GM12878 (cell line): Measurements from ENCODE around the gene MCC. TPM values are rescaled to one million over a fixed set of nuclear protein-coding genes. Genes with fewer than 3 reads are reported as not detected.

Source experiments
- ATAC-seq: fragments of 200-7000 bp; cut with Tn5 transposase; 3 replicates; pipeline ENCODE4 v1.9.1; 2020; ENCODE audit warnings: mild to moderate bottlenecking, moderate library complexity
- BruUV-seq: library from RNA; stranded (reverse); fragments of 400-500 nt; replicated peaks from 2 replicates; lab custom pipeline; 2021; lab: Mats Ljungman, UMichigan
- CTCF ChIA-PET: fragments of 300-600 bp; sonication (Branson Sonifier 250); formaldehyde crosslinking; extraction: SDS; loops from one replicate; lab custom pipeline; 2021; ENCODE audit warnings: inconsistent platforms; lab: Yijun Ruan, JAX
- POLR2A ChIA-PET: fragments of 350-600 bp; formaldehyde crosslinking; extraction: SDS; loops from one replicate; lab custom pipeline; 2021; ENCODE audit warnings: inconsistent platforms; lab: Charles Lee
- RAD21 ChIA-PET: fragments of 300-600 bp; sonication (Branson Sonifier 250); formaldehyde crosslinking; loops from one replicate; lab custom pipeline; 2023; ENCODE audit warnings: antibody characterized with exemption; ENCODE audit not compliant: unreplicated experiment; lab: Charles Lee
- SMC1A ChIA-PET: fragments of 300-600 bp; sonication (Branson Sonifier 250); formaldehyde crosslinking; loops from one replicate; lab custom pipeline; 2023; ENCODE audit not compliant: unreplicated experiment, uncharacterized antibody; lab: Charles Lee
- DNase-seq: peaks from one replicate; pipeline ENCODE4 v3.0.0-alpha.2; 2011; ENCODE audit warnings: low read depth, low spot score
- FAIRE-seq: peaks from 3 replicates; lab custom pipeline; 2011; peaks lifted over from hg19 to GRCh38; lab: Jason Lieb, UNC
- H2AFZ ChIP-seq: 2 replicates; pipeline ENCODE4 v1.6.0; 2011; ENCODE audit warnings: low read depth, low read length, control low read depth; ENCODE audit not compliant: control insufficient read depth
- H3K27ac ChIP-seq: 2 replicates; pipeline ENCODE4 v1.5.1; 2011; ENCODE audit warnings: control low read depth; ENCODE audit not compliant: control insufficient read depth, insufficient read depth
- H3K27me3 ChIP-seq, 2 experiments: replicated peaks in 1 of 2; 2 replicates each; pipeline versions ENCODE4 v1.6.0 to v1.6.1; 2011; ENCODE audit warnings: low read length in 1 of 2; ENCODE audit not compliant: control insufficient read depth in 2 of 2, insufficient read depth in 2 of 2
- H3K36me3 ChIP-seq, 2 experiments: 2 replicates each; pipeline ENCODE4 v1.5.1; 2011; ENCODE audit warnings: low read length in 1 of 2; ENCODE audit not compliant: control insufficient read depth in 2 of 2, insufficient read depth in 2 of 2
- H3K4me1 ChIP-seq: 2 replicates; pipeline ENCODE4 v1.6.1; 2011; ENCODE audit warnings: mild to moderate bottlenecking, low read length, moderate library complexity, mixed read lengths; ENCODE audit not compliant: control insufficient read depth, insufficient read depth
- H3K4me2 ChIP-seq: 2 replicates; pipeline ENCODE4 v1.6.0; 2011; ENCODE audit warnings: control low read depth; ENCODE audit not compliant: control insufficient read depth, insufficient read depth
- H3K4me3 ChIP-seq: fragments of 200-600 bp; sonication (generic); 2 replicates; pipeline ENCODE4 v1.5.1; 2016
- H3K79me2 ChIP-seq: 2 replicates; pipeline ENCODE4 v1.6.0; 2011; ENCODE audit warnings: low read length; ENCODE audit not compliant: control insufficient read depth, insufficient read depth
- H3K9ac ChIP-seq: 2 replicates; pipeline ENCODE4 v1.8.0; 2011; ENCODE audit warnings: low read length, control low read depth, mixed read lengths; ENCODE audit not compliant: control insufficient read depth, insufficient read depth
- H3K9me3 ChIP-seq: replicated peaks from 3 replicates; pipeline ENCODE4 v1.5.1; 2011; ENCODE audit warnings: mild to moderate bottlenecking, low read length; ENCODE audit not compliant: control insufficient read depth, insufficient read depth
- H4K20me1 ChIP-seq: 2 replicates; pipeline ENCODE4 v1.6.0; 2011; ENCODE audit not compliant: control insufficient read depth, insufficient read depth
- IRF4 ChIP-seq: IDR thresholded peaks from 2 replicates; pipeline ENCODE4 v1.6.1; 2011; ENCODE audit warnings: low read depth, low read length
- KDM1A ChIP-seq: fragments of 200-600 bp; sonication (generic); IDR thresholded peaks from 2 replicates; pipeline ENCODE4 v1.6.1; 2016; ENCODE audit warnings: borderline replicate concordance
- MEF2B ChIP-seq: fragments of 450-650 bp; IDR thresholded peaks from 2 replicates; pipeline ENCODE4 v1.6.1; 2018; ENCODE audit warnings: mild to moderate bottlenecking, moderate library complexity; ENCODE audit not compliant: partially characterized antibody, poor library complexity, severe bottlenecking
- MTA2 ChIP-seq: fragments of 450-650 bp; IDR thresholded peaks from 2 replicates; pipeline ENCODE4 v1.6.1; 2016; ENCODE audit warnings: low read depth, mild to moderate bottlenecking, moderate library complexity
- NFIC ChIP-seq: IDR thresholded peaks from 2 replicates; pipeline ENCODE4 v1.6.1; 2012; ENCODE audit warnings: low read depth, mild to moderate bottlenecking, inconsistent platforms, low read length, moderate library complexity
- NFXL1 ChIP-seq: fragments of 450-650 bp; IDR thresholded peaks from 2 replicates; pipeline ENCODE4 v1.6.1; 2017; ENCODE audit warnings: antibody characterized with exemption, mild to moderate bottlenecking, borderline replicate concordance
- SRF ChIP-seq, 2 experiments: IDR thresholded peaks; 2 replicates each; pipeline ENCODE4 v1.6.1; 2011; ENCODE audit warnings: low read depth in 2 of 2, low read length in 2 of 2, mild to moderate bottlenecking in 1 of 2, moderate library complexity in 1 of 2
- TAF1 ChIP-seq: IDR thresholded peaks from 2 replicates; pipeline ENCODE4 v1.6.1; 2011; ENCODE audit warnings: mild to moderate bottlenecking, low read depth, low read length, borderline replicate concordance
- TCF3 ChIP-seq: IDR thresholded peaks from 2 replicates; pipeline ENCODE4 v1.6.1; 2012; ENCODE audit warnings: low read depth, mild to moderate bottlenecking, low read length, borderline replicate concordance; ENCODE audit not compliant: insufficient read depth
- YY1 ChIP-seq: IDR thresholded peaks from 2 replicates; pipeline ENCODE4 v1.6.1; 2011; ENCODE audit warnings: low read depth, mild to moderate bottlenecking, low read length
- WGBS: methylation state at CpG from one replicate; pipeline ENCODE4 v1.1.6; 2016; ENCODE audit warnings: low lambda C conversion rate; ENCODE audit not compliant: insufficient replicate concordance, insufficient coverage; ENCODE audit errors: missing lambda C conversion rate; 5-methylcytosine and 5-hydroxymethylcytosine counted together
- in situ Hi-C: fragments of 300-500 bp; cut with MboI; formaldehyde crosslinking; loops from 9 replicates; pipeline ENCODE4 v1.14.3; 2018; ENCODE audit warnings: mixed read lengths
- intact Hi-C: fragments of 100-400 bp; cut with micrococcal nuclease; formaldehyde crosslinking; loops from one replicate; pipeline ENCODE4 v1.14.2; 2022; ENCODE audit not compliant: unreplicated experiment
- polyA plus RNA-seq, 11 experiments: library from polyadenylated mRNA; depleted of rRNA in 4 of 11; unstranded in 6 of 11; stranded (reverse) in 5 of 11; fragments of >200 nt; fragmentation: Nextera tagmentation in 4 of 11; fragmentation: Illumina TruSeq in 1 of 11; extraction: Ambion mirVana in 4 of 11; extraction: Trizol in 1 of 11; gene quantifications; 1 replicate in 1 of 11; 2 replicates in 10 of 11; pipeline versions ENCODE4 v1.2.1 to v1.2.3, GENCODE V29; 2011 to 2016; ENCODE audit warnings: inconsistent platforms in 2 of 11, missing spikeins in 2 of 11, low read depth in 1 of 11
- total RNA-seq, 4 experiments: library from RNA; depleted of rRNA in 3 of 4; stranded (reverse); fragments of >200 nt in 3 of 4; fragmentation: Illumina TruSeq in 1 of 4; extraction: Trizol in 1 of 4; gene quantifications; 2 replicates each; pipeline versions ENCODE4 v1.2.1 to v1.2.3, GENCODE V29; 2013 to 2021
- TF ChIP-seq, protein P1 (sequence below): fragments of 450-650 bp; formaldehyde crosslinking; IDR thresholded peaks from 2 replicates; pipeline ENCODE4 v1.4.0; 2022; ENCODE audit warnings: mild to moderate bottlenecking, moderate library complexity

Gene MCC
- total and polyA plus RNA-seq, 10 of the 15 experiments (the other 5 are each of a cell fraction or from before 2014, with no cell fraction given) = 0.03 to 0.86 (median 0.16) TPM

- no peak for ATAC-seq
- Histone ChIP-seq H3K9ac (no peak overlapping the region), H3K9me3 (no peaks in the 10 kb centered on the region), H3K79me2 (no peaks in the 10 kb centered on the region), H2AFZ (no peak overlapping the region), H3K27me3 (no peaks in the 10 kb centered on the region), H3K4me3 (no peak overlapping the region), H3K36me3 (no peaks in the 10 kb centered on the region)
- RAD21 ChIA-PET = no interaction called here
- POLR2A ChIA-PET = no interaction called here
- BruUV-seq = no TSS peak
- WGBS = 14% methylated on average over 2 of the region's 2 CpGs
- CTCF ChIA-PET = no interaction called here
- in situ Hi-C loops = no loop called here
- FAIRE-seq = no peak
- TF ChIP-seq MEF2B (no peak), KDM1A (no peak), TCF3 (no peak), SRF (IDR thresholded peaks at IDR 0.05; ENCODE audit: low read depth in 2 of 2, low read length in 2 of 2) (no peak), NFIC (no peak), YY1 (no peak)
- TF ChIP-seq, all 136 proteins: peak for 0
- SMC1A ChIA-PET = no interaction called here
- Histone ChIP-seq H3K4me1 (no peaks in the 10 kb centered on the region), H3K4me2 (no peak overlapping the region), H4K20me1 (no peaks in the 10 kb centered on the region), H3K27ac (no peak overlapping the region)
- intact Hi-C loops = no loop called here
- DNase-seq = no peak
These were observed 359.5 kb downstream of the MCC start for GRCh38 chr5:113128641-113129330.

- BruUV-seq = no TSS peak
- POLR2A ChIA-PET = no interaction called here
- H2AFZ ChIP-seq = no peak overlapping the region
- in situ Hi-C loops (no loop called here), intact Hi-C loops (no loop called here)
- no peaks in the 10 kb centered on the region for H3K79me2 ChIP-seq
- no peak overlapping the region for H3K9ac ChIP-seq
- 0% methylated on average over 1 of the region's 1 CpG for WGBS
- no peak overlapping the region for H3K4me2 ChIP-seq
- H3K27ac ChIP-seq = no peak overlapping the region
- RAD21 ChIA-PET = no interaction called here
- SMC1A ChIA-PET = no interaction called here
- no peak overlapping the region for H3K4me3 ChIP-seq
- CTCF ChIA-PET = no interaction called here
- H3K27me3 ChIP-seq = no peaks in the 10 kb centered on the region
- H3K36me3 ChIP-seq = no peaks in the 10 kb centered on the region
- ATAC-seq (no peak), DNase-seq (no peak), FAIRE-seq (no peak)
- no peaks in the 10 kb centered on the region for H3K9me3 ChIP-seq
- H3K4me1 ChIP-seq = no peaks in the 10 kb centered on the region
- no peaks in the 10 kb centered on the region for H4K20me1 ChIP-seq
- TF ChIP-seq NFXL1 = no peak
- TF ChIP-seq, protein P1, sequence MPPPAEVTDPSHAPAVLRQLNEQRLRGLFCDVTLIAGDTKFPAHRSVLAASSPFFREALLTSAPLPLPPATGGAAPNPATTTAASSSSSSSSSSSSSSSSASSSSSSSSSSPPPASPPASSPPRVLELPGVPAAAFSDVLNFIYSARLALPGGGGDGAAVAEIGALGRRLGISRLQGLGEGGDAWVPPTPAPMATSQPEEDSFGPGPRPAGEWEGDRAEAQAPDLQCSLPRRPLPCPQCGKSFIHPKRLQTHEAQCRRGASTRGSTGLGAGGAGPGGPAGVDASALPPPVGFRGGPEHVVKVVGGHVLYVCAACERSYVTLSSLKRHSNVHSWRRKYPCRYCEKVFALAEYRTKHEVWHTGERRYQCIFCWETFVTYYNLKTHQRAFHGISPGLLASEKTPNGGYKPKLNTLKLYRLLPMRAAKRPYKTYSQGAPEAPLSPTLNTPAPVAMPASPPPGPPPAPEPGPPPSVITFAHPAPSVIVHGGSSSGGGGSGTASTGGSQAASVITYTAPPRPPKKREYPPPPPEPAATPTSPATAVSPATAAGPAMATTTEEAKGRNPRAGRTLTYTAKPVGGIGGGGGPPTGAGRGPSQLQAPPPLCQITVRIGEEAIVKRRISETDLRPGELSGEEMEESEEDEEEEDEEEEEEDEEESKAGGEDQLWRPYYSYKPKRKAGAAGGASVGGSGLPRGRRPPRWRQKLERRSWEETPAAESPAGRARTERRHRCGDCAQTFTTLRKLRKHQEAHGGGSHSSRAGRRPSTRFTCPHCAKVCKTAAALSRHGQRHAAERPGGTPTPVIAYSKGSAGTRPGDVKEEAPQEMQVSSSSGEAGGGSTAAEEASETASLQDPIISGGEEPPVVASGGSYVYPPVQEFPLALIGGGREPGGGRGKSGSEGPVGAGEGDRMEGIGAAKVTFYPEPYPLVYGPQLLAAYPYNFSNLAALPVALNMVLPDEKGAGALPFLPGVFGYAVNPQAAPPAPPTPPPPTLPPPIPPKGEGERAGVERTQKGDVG = no peak
- TF ChIP-seq TAF1 = no peak
- TF ChIP-seq MTA2 = no peak
- TF ChIP-seq IRF4 = no peak
These were observed 360.2 kb downstream of the MCC start for GRCh38 chr5:113128082-113128481.
